Type B pancreatic cell (in vitro differentiated cells): ENCODE measurements around the gene LHX4. TPM values are rescaled to one million over a fixed set of nuclear protein-coding genes. Genes with fewer than 3 reads are reported as not detected.
A peak's percentile ranks its signal among the peaks of the same experiment; 100 is the strongest.

Experiments used
- DNase-seq: peaks from one replicate; pipeline ENCODE4 v3.0.0; 2021; ENCODE audit warnings: mixed read lengths; ENCODE audit not compliant: unreplicated experiment; ENCODE audit errors: extremely low spot score
- H3K27ac Mint-ChIP-seq: 2 replicates; pipeline ENCODE4 v1.8.0; 2021; ENCODE audit warnings: mild to moderate bottlenecking, mixed read lengths
- H3K27me3 Mint-ChIP-seq: 2 replicates; pipeline ENCODE4 v1.8.0; 2021; ENCODE audit warnings: mixed read lengths
- H3K36me3 Mint-ChIP-seq: 2 replicates; pipeline ENCODE4 v1.8.0; 2021; ENCODE audit warnings: mixed read lengths
- H3K4me1 Mint-ChIP-seq: one replicate; pipeline ENCODE4 v1.8.0; 2021; ENCODE audit warnings: mixed read lengths; ENCODE audit not compliant: unreplicated experiment
- H3K4me3 Mint-ChIP-seq: 2 replicates; pipeline ENCODE4 v1.8.0; 2021; ENCODE audit warnings: mild to moderate bottlenecking, mixed read lengths
- H3K9me3 Mint-ChIP-seq: 2 replicates; pipeline ENCODE4 v1.8.0; 2021; ENCODE audit warnings: mixed read lengths
- CTCF ChIP-seq: fragments of 200-600 bp; sonication (generic); conservative IDR thresholded peaks from 2 replicates; pipeline ENCODE4 v1.5.0; 2021; ENCODE audit warnings: antibody characterized with exemption, mild to moderate bottlenecking
- total RNA-seq: library from RNA; stranded (reverse); gene quantifications from 2 replicates; pipeline ENCODE4 v1.2.1, GENCODE V29; 2021; ENCODE audit warnings: low replicate concordance

The LHX4 gene
- total RNA-seq, 1 donor from 2014 or later: 0.22 TPM

GRCh38 chr1:180251526-180252305, 21.7 kb downstream of the LHX4 start:
- Mint-ChIP-seq H3K9me3 (no peaks in the 10 kb centered on the region), H3K4me1 (peaks cover 9% of the 10 kb centered on the region), H3K4me3 (no peak overlapping the region), H3K27me3 (peaks cover 41% of the 10 kb centered on the region), H3K36me3 (no peaks in the 10 kb centered on the region), H3K27ac (no peak overlapping the region)
- TF ChIP-seq CTCF: no peak
- DNase-seq: no peak

GRCh38 chr1:180252638-180253536, 22.8 kb downstream of the LHX4 start:
- H3K4me3 Mint-ChIP-seq: no peak overlapping the region
- DNase-seq: no peak
- H3K36me3 Mint-ChIP-seq: no peaks in the 10 kb centered on the region
- H3K27ac Mint-ChIP-seq: no peak overlapping the region
- no peaks in the 10 kb centered on the region for H3K9me3 Mint-ChIP-seq
- H3K4me1 Mint-ChIP-seq: peaks cover 9% of the 10 kb centered on the region
- peaks cover 39% of the 10 kb centered on the region for H3K27me3 Mint-ChIP-seq
- peak; percentile 81 for TF ChIP-seq CTCF

GRCh38 chr1:180253585-180254495, 23.8 kb downstream of the LHX4 start:
- no peak for TF ChIP-seq CTCF
- Mint-ChIP-seq H3K9me3 (no peaks in the 10 kb centered on the region), H3K4me1 (peaks cover 9% of the 10 kb centered on the region), H3K27ac (no peak overlapping the region), H3K27me3 (peaks cover 40% of the 10 kb centered on the region), H3K4me3 (no peak overlapping the region), H3K36me3 (no peaks in the 10 kb centered on the region)
- no peak for DNase-seq

GRCh38 chr1:180254496-180254819, 24.4 kb downstream of the LHX4 start:
- Mint-ChIP-seq H3K36me3 (no peaks in the 10 kb centered on the region), H3K27me3 (peaks cover 44% of the 10 kb centered on the region), H3K4me1 (peaks cover 9% of the 10 kb centered on the region), H3K9me3 (no peaks in the 10 kb centered on the region), H3K27ac (no peak overlapping the region), H3K4me3 (no peak overlapping the region)
- DNase-seq: no peak
- no peak for TF ChIP-seq CTCF

- Mint-ChIP-seq H3K36me3 (no peaks in the 10 kb centered on the region), H3K27ac (no peak overlapping the region)
Observed at GRCh38 chr1:180254854-180255253, 24.8 kb downstream of the LHX4 start.

More at GRCh38 chr1:180254854-180255253, 24.8 kb downstream of the LHX4 start:
- Mint-ChIP-seq H3K9me3 (no peaks in the 10 kb centered on the region), H3K27me3 (peaks cover 41% of the 10 kb centered on the region), H3K4me3 (no peak overlapping the region), H3K4me1 (peaks cover 5% of the 10 kb centered on the region)
- no peak for TF ChIP-seq CTCF
- no peak for DNase-seq
